ENCODE data around the gene NTN1. TPM values are rescaled to one million over a fixed set of nuclear protein-coding genes. Genes with fewer than 3 reads are reported as not detected.

Gene NTN1
- total RNA-seq, 1 donor from 2014 or later = 60.3 TPM

GRCh38 chr17:9241774-9242496 lies 220.6 kb downstream of the NTN1 start:
- TF ChIP-seq, protein P1, sequence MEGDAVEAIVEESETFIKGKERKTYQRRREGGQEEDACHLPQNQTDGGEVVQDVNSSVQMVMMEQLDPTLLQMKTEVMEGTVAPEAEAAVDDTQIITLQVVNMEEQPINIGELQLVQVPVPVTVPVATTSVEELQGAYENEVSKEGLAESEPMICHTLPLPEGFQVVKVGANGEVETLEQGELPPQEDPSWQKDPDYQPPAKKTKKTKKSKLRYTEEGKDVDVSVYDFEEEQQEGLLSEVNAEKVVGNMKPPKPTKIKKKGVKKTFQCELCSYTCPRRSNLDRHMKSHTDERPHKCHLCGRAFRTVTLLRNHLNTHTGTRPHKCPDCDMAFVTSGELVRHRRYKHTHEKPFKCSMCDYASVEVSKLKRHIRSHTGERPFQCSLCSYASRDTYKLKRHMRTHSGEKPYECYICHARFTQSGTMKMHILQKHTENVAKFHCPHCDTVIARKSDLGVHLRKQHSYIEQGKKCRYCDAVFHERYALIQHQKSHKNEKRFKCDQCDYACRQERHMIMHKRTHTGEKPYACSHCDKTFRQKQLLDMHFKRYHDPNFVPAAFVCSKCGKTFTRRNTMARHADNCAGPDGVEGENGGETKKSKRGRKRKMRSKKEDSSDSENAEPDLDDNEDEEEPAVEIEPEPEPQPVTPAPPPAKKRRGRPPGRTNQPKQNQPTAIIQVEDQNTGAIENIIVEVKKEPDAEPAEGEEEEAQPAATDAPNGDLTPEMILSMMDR (IDR thresholded peaks at IDR 0.05; ENCODE audit: borderline replicate concordance) = no peak
- no peaks in the 10 kb centered on the region for H3K27me3 ChIP-seq (ENCODE audit: low read depth)
- H3K4me3 ChIP-seq = no peak overlapping the region
- DNase-seq = peak; percentile 31
- H3K27ac ChIP-seq (replicated peaks) = peak overlapping the region; percentile 97
- intact Hi-C loops (cut with micrococcal nuclease) = no loop called here
- H3K36me3 ChIP-seq = no peaks in the 10 kb centered on the region
- peaks cover 60% of the 10 kb centered on the region for H3K4me1 ChIP-seq
- H3K9me3 ChIP-seq (replicated peaks) = no peaks in the 10 kb centered on the region

DNA sequence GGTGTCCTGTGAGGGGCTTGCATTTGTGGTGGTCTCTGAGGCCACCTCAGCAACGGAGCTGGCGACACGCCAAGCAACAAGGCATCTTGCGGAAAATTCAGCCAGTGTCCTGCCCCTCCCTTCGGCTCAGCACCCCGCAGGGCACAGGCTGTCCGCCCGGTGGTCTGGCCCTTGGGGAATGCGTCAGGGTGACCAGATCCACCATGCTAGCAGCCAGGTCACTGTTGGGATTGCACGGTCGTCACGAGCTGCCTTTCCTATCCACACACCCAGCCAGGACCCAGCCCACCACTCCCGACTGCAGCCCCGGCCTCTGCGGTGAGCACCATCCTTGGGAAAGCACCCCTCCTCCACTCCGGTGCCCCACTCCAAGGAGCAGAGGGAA lies 221.2 kb downstream of the NTN1 start:
- peak overlapping the region; percentile 97 for H3K27ac ChIP-seq (replicated peaks)
- H3K27me3 ChIP-seq (ENCODE audit: low read depth) = no peaks in the 10 kb centered on the region
- TF ChIP-seq, protein P1 (IDR thresholded peaks at IDR 0.05; ENCODE audit: borderline replicate concordance) = no peak
- no peak for DNase-seq
- H3K4me3 ChIP-seq = no peak overlapping the region
- H3K9me3 ChIP-seq (replicated peaks) = no peaks in the 10 kb centered on the region
- intact Hi-C loops (cut with micrococcal nuclease) = no loop called here
- H3K36me3 ChIP-seq = no peaks in the 10 kb centered on the region
- H3K4me1 ChIP-seq = peaks cover 60% of the 10 kb centered on the region

- intact Hi-C loops (cut with micrococcal nuclease) = no loop called here
Measured at GRCh38 chr17:9242983-9243382, 221.7 kb downstream of the NTN1 start.

DNA sequence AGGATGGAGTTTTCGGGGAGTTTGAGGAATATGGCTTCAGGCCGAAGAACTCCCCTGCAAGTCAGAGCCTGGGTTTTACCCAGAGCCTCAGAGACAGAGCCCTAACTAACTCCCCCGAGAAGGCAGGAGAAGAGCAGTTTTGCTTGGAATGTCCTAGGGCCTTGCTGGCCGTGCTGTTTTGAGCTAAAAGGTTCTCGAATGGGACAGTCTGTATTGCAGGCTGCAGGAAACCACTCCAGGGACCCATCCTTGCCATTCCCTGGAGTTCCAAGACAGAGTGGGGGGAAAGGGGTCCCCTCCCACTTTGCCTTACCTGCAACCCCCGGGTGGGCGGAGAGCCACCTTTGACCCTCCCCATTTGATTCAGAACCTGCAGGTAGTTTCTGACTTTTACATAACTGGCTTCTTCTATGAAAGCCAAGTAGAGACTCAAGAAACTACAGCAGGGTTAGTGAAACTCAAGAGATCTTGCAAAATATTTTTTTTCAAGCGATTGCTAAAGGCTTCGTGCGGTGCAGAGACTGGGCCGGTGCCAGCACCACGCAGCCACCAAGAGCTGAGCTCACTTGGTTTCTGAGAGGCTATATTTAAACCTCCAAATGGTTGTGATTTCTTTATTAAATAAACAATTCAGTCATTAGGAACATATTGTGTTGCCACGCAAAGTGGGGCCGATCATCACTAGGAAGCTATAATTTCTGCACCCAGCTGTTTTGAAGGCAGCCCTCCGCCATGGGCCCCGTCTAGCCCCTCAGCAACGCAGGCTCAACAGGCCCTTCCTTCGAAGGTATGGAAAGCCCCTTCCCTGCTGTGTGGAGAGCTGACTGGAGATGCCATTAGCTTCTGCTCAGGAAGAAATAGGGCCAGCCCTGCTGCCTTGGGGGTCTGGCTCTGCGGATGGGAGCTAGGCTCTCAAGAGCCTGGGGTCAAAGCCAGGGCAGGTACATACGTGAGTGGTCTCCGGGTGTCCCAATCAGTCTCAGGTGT lies 223.0 kb downstream of the NTN1 start:
- TF ChIP-seq, protein P1 (IDR thresholded peaks at IDR 0.05; ENCODE audit: borderline replicate concordance) = no peak
- Histone ChIP-seq H3K27me3 (ENCODE audit: low read depth) (no peaks in the 10 kb centered on the region), H3K36me3 (peaks cover 10% of the 10 kb centered on the region), H3K27ac (replicated peaks) (peak overlapping the region; percentile 48), H3K4me1 (peaks cover 50% of the 10 kb centered on the region), H3K4me3 (no peak overlapping the region), H3K9me3 (replicated peaks) (no peaks in the 10 kb centered on the region)
- DNase-seq = no peak
- intact Hi-C loops (cut with micrococcal nuclease) = no loop called here

More at GRCh38 chr17:9242983-9243382, 221.7 kb downstream of the NTN1 start:
- H3K4me3 ChIP-seq = no peak overlapping the region
- no peaks in the 10 kb centered on the region for H3K9me3 ChIP-seq (replicated peaks)
- TF ChIP-seq, protein P1 (IDR thresholded peaks at IDR 0.05; ENCODE audit: borderline replicate concordance) = no peak
- H3K27ac ChIP-seq (replicated peaks) = peak overlapping the region; percentile 97
- no peak for DNase-seq
- no peaks in the 10 kb centered on the region for H3K27me3 ChIP-seq (ENCODE audit: low read depth)
- H3K36me3 ChIP-seq = peaks cover 1% of the 10 kb centered on the region
- peaks cover 60% of the 10 kb centered on the region for H3K4me1 ChIP-seq

- H3K9me3 ChIP-seq (replicated peaks) = no peaks in the 10 kb centered on the region
- DNase-seq = no peak
- no peaks in the 10 kb centered on the region for H3K27me3 ChIP-seq (ENCODE audit: low read depth)
- TF ChIP-seq, protein P1 (IDR thresholded peaks at IDR 0.05; ENCODE audit: borderline replicate concordance) = no peak
- intact Hi-C loops (cut with micrococcal nuclease) = no loop called here
- peaks cover 10% of the 10 kb centered on the region for H3K36me3 ChIP-seq
- H3K27ac ChIP-seq (replicated peaks) = no peak overlapping the region
- peaks cover 22% of the 10 kb centered on the region for H3K4me1 ChIP-seq
- H3K4me3 ChIP-seq = no peak overlapping the region
Measured at GRCh38 chr17:9247401-9247938, 226.2 kb downstream of the NTN1 start.

All from left ventricle myocardium inferior (tissue), 1 donor.